Spinal cord (tissue), 10 donors: ENCODE measurements around the gene MED31. TPM values are rescaled to one million over a fixed set of nuclear protein-coding genes. Genes with fewer than 3 reads are reported as not detected.
"Not testable (repeated sequence)": the region's sequence is repeated elsewhere in the genome, so short reads cannot be mapped to it uniquely, and the experiment has no call there.

Source experiments
- DNase-seq, 6 donors: peaks; one replicate each; pipeline versions ENCODE4 v3.0.0 to v3.0.0-alpha.2; 2013 to 2015; ENCODE audit warnings: low spot score in 6 of 6, low read depth in 4 of 6
- H3K27ac ChIP-seq: one replicate; pipeline ENCODE4 v1.5.1; 2013; ENCODE audit warnings: low read depth, low read length, control low read depth
- H3K27me3 ChIP-seq: one replicate; pipeline ENCODE4 v1.6.1; 2013; ENCODE audit warnings: low read length; ENCODE audit not compliant: control insufficient read depth, insufficient read depth
- H3K36me3 ChIP-seq: one replicate; pipeline ENCODE4 v1.6.1; 2013; ENCODE audit warnings: low read length; ENCODE audit not compliant: control insufficient read depth, insufficient read depth
- H3K4me1 ChIP-seq: one replicate; pipeline ENCODE4 v1.6.1; 2013; ENCODE audit warnings: low read length; ENCODE audit not compliant: control insufficient read depth, insufficient read depth
- H3K4me3 ChIP-seq: one replicate; pipeline ENCODE4 v1.5.1; 2013; ENCODE audit warnings: low read depth, low read length, control low read depth
- H3K9me3 ChIP-seq: one replicate; pipeline ENCODE4 v1.6.1; 2013; ENCODE audit warnings: low read length; ENCODE audit not compliant: control insufficient read depth, insufficient read depth
- WGBS: methylation state at CpG from one replicate; pipeline ENCODE4 v1.1.5; 2013; ENCODE audit warnings: missing lambda C conversion rate; ENCODE audit not compliant: insufficient coverage; 5-methylcytosine and 5-hydroxymethylcytosine counted together
- polyA plus RNA-seq, 2 donors: library from polyadenylated mRNA; unstranded; fragments of 120-200 nt; gene quantifications; one replicate each; pipeline ENCODE4 v1.2.1, GENCODE V29; 2013; ENCODE audit not compliant: insufficient read length in 2 of 2
- total RNA-seq, 2 donors: library from RNA; depleted of rRNA in 1 of 2; stranded (reverse); fragments of 120-200 nt in 1 of 2; fragments of >200 nt in 1 of 2; gene quantifications; one replicate each; pipeline versions ENCODE4 v1.2.3 to v1.2.4, GENCODE V29; 2013 to 2014
- donor health status: healthy.

Gene MED31
- total and polyA plus RNA-seq, 4 donors: 15.8 to 27.6 (median 23.1) TPM

- Histone ChIP-seq H3K4me1 (no peaks in the 10 kb centered on the region), H3K27ac (no peak overlapping the region), H3K36me3 (peaks cover 26% of the 10 kb centered on the region), H3K4me3 (no peak overlapping the region), H3K27me3 (no peaks in the 10 kb centered on the region), H3K9me3 (no peaks in the 10 kb centered on the region)
- no CpG with 5 or more reads among the region's 3 CpGs for WGBS
- no peak for DNase-seq
These were observed 43.1 kb downstream of the MED31 start for GRCh38 chr17:6608321-6608720.

- DNase-seq: no peak
These were observed 46.3 kb downstream of the MED31 start for GRCh38 chr17:6605142-6605541.

GRCh38 chr17:6603744-6604325 is 47.6 kb downstream of the MED31 start:
- Histone ChIP-seq H3K36me3 (peaks cover 21% of the 10 kb centered on the region), H3K4me3 (no peak overlapping the region), H3K27ac (no peak overlapping the region), H3K27me3 (no peaks in the 10 kb centered on the region), H3K4me1 (peaks cover under 1% of the 10 kb centered on the region), H3K9me3 (no peaks in the 10 kb centered on the region)
- WGBS: 11% methylated on average over 2 of the region's 3 CpGs
- DNase-seq: peak in 3 of 6 donors; percentile 7 to 52 (median 34)

More at GRCh38 chr17:6605142-6605541, 46.3 kb downstream of the MED31 start:
- Histone ChIP-seq H3K27ac (no peak overlapping the region), H3K4me1 (no peaks in the 10 kb centered on the region), H3K27me3 (no peaks in the 10 kb centered on the region), H3K4me3 (no peak overlapping the region), H3K36me3 (peaks cover 28% of the 10 kb centered on the region), H3K9me3 (no peaks in the 10 kb centered on the region)
- WGBS: 95% methylated on average over 6 of the region's 6 CpGs

DNA sequence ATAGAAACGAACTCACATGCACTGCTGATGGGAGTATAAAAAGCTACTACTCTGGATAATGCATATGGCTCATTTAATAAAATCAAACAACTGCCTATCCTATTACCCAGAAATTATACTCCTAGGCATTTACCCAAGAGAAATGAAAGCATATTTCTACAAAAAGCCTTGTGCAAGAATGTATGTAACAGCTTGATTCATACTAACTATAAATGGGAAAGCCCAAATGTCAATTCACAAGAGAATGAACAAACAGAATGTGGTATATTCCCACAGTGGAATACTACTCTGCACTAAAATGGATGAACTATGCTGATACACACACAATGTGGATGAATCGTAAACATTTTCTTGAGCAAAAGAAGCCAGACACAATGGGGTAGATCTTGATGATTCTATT is 49.3 kb downstream of the MED31 start:
- Histone ChIP-seq H3K27ac (no peak overlapping the region), H3K4me1 (peaks cover 3% of the 10 kb centered on the region), H3K36me3 (peaks cover 15% of the 10 kb centered on the region), H3K9me3 (no peaks in the 10 kb centered on the region), H3K4me3 (no peak overlapping the region), H3K27me3 (no peaks in the 10 kb centered on the region)
- no peak for DNase-seq
- no CpG with 5 or more reads among the region's 2 CpGs for WGBS

DNA sequence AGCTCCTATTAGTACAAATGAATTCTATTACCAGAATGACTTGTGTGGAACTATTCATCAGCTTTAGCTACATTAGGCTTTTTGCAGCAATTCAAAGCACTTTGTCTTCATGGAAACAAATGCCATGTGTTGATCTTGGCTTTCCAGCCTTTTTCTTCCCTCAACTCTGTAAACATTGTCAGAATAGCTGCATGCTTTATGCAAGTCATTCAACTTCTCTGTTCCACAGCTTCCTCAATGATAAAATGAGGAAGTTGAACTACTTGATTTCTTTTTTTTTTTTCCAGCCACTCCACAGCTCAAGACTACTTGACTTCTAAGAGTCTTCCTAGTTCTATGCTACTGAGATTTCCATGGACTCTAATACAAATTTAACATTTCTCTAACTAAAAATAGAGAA is 52.0 kb downstream of the MED31 start:
- Histone ChIP-seq H3K9me3 (no peaks in the 10 kb centered on the region), H3K4me3 (no peak overlapping the region), H3K36me3 (peaks cover 16% of the 10 kb centered on the region), H3K27ac (no peak overlapping the region), H3K27me3 (no peaks in the 10 kb centered on the region), H3K4me1 (peaks cover 3% of the 10 kb centered on the region)
- peak in 2 of 6 donors; percentile 16 to 50 for DNase-seq

GRCh38 chr17:6597727-6598126 is 53.7 kb downstream of the MED31 start:
- Histone ChIP-seq H3K27me3 (no peaks in the 10 kb centered on the region), H3K4me3 (no peak overlapping the region), H3K9me3 (no peaks in the 10 kb centered on the region), H3K27ac (no peak overlapping the region), H3K4me1 (peaks cover 3% of the 10 kb centered on the region), H3K36me3 (peaks cover 25% of the 10 kb centered on the region)
- DNase-seq: no peak
- WGBS: no CpG with 5 or more reads among the region's 1 CpG

GRCh38 chr17:6596941-6597340 is 54.5 kb downstream of the MED31 start:
- H3K27me3 ChIP-seq: no peaks in the 10 kb centered on the region
- no peaks in the 10 kb centered on the region for H3K9me3 ChIP-seq
- no peak for DNase-seq
- no peak overlapping the region for H3K4me3 ChIP-seq
- H3K4me1 ChIP-seq: peaks cover 3% of the 10 kb centered on the region
- no peak overlapping the region for H3K27ac ChIP-seq
- peaks cover 26% of the 10 kb centered on the region for H3K36me3 ChIP-seq
- 100% methylated on average over 2 of the region's 4 CpGs for WGBS

DNA sequence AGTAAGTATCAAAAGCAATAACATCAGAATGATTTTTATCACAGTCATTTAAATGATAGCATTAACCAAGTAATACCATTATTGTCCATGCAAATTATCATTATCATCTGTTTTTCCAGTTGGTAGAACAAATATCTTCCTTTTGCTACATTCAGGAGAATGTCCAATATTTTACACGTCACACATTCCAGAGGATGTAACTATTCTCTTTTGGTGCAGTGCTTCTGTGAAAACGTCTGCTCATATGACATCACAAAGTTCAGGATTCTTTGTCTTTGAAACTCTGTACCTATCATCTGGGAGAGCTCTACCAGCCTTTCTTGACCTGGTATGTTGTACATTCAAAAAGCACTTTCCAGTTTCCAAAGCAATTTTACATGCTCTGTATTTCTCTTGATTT is 54.9 kb downstream of the MED31 start:
- Histone ChIP-seq H3K27me3 (no peaks in the 10 kb centered on the region), H3K36me3 (peaks cover 29% of the 10 kb centered on the region), H3K4me3 (no peak overlapping the region), H3K9me3 (no peaks in the 10 kb centered on the region), H3K4me1 (peaks cover 3% of the 10 kb centered on the region), H3K27ac (no peak overlapping the region)
- no peak for DNase-seq
- 88% methylated on average over 2 of the region's 2 CpGs for WGBS

GRCh38 chr17:6596081-6596480 is 55.3 kb downstream of the MED31 start:
- H3K36me3 ChIP-seq: peaks cover 27% of the 10 kb centered on the region

DNA sequence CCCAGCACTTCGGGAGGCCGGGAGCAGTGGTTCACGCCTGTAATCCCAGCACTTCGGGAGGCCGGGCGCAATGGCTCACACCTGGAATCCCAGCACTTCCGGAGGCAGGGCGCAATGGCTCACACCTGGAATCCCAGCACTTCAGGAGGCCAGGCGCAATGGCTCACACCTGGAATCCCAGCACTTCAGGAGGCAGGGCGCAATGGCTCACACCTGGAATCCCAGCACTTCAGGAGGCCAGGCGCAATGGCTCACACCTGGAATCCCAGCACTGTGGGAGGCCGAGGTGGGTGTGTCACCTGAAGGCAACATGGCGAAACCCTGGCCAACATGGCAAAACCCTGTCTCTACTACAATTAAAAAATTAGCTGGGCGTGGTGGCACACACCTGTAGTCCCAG is 58.0 kb downstream of the MED31 start:
- WGBS: 96% methylated on average over 11 of the region's 14 CpGs
- H3K27ac ChIP-seq: not testable (repeated sequence)
- peaks cover 29% of the 10 kb centered on the region for H3K36me3 ChIP-seq

More at GRCh38 chr17:6596081-6596480, 55.3 kb downstream of the MED31 start:
- 98% methylated on average over 6 of the region's 7 CpGs for WGBS
- DNase-seq: no peak
- no peaks in the 10 kb centered on the region for H3K27me3 ChIP-seq
- no peak overlapping the region for H3K27ac ChIP-seq
- H3K9me3 ChIP-seq: no peaks in the 10 kb centered on the region
- H3K4me1 ChIP-seq: peaks cover 3% of the 10 kb centered on the region
- no peak overlapping the region for H3K4me3 ChIP-seq

More for the DNA sequence above, 58.0 kb downstream of the MED31 start:
- H3K9me3 ChIP-seq, H3K4me1 ChIP-seq, H3K4me3 ChIP-seq, DNase-seq, H3K27me3 ChIP-seq: not testable (repeated sequence)
